NCI-H2227 treated with DMSO at 0.1 percent for 48 hours (cell line): ENCODE measurements around the gene SLC11A1.
A peak's percentile ranks its signal among the peaks of the same experiment; 100 is the strongest.

Experiments
- DNase-seq: peaks from one replicate; lab custom pipeline; 2025; lab: John Stamatoyannopoulos, UW

Gene SLC11A1

GRCh38 chr2:218366621-218367414 lies 15.3 kb upstream of the SLC11A1 start:
- no peak for DNase-seq

GRCh38 chr2:218367415-218368149 lies 14.5 kb upstream of the SLC11A1 start:
- no peak for DNase-seq

DNA sequence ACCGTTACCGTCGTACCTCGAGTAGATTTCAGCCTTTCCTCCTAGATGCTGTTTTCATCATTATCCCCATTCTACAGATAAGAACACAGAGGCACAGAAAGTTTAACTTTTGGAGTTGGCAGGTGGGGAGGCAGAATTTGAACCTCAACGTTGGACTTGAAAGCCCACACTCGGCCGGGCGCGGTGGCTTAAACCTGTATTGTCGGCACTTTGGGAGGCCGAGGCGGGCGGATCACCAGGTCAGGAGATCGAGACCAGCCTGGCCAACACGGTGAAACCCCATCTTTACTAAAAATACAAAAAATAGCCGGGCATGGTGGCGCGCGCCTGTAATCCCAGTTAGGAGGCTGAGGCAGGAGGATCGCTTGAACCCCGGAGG lies 13.9 kb upstream of the SLC11A1 start:
- DNase-seq = no peak

DNA sequence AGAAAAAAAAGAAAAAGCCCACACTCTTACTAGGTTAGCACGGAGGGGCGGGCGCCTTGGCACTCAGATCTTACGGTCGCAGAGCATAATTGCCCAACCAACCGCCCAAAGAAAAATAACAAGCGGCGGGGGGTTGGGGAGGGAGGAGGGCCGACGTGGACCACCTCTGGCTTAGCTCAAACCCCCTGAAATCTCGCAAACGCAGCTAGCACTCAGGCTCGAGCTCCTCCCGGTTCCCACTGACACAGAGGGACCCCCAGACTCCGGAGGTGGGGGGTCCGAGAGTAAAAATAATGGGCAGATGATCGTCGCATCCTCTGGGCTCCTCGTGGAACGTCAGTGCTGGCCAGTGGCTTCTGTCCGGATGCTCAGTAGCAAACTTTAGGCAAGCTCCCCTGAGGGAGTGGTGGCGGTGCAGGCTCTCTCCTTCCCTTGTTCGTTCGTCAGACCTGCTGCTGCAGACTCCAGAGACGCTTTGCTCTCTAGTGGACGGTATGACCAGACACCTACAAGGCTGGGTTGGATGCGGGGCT lies 13.4 kb upstream of the SLC11A1 start:
- peak; percentile 35 for DNase-seq

- DNase-seq = no peak
These were observed 12.7 kb upstream of the SLC11A1 start for GRCh38 chr2:218369330-218369729.

DNA sequence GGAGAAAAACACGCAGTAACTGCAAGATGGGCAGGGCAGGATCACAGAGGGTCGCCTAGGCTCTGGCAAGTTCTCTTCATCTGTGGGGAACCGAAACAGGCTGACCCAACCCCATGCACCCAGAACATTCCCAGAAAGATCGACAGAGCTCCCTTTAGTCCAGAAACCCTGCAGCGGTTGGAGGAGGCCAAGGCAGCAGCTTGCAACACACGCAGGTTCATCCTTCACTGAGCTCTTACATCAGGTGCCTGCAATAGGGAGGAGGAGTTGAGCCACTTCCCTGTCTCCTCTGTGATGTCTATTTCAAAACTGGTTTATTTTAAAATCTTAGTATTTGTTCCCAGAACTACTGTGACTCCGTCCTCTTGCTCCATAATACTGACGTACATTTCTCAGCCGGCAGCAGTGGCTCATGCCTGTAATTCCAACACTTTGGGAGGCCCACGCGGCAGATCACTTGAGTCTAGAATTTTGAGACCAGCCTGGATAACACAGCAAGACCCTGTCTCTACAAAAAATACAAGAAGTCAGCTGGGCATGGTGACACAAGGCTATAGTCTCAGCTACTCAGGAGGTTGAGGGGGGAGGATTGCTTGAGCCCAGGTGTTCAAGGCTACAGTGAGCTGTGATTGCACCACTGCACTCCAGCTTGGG lies 11.5 kb upstream of the SLC11A1 start:
- DNase-seq = no peak

DNA sequence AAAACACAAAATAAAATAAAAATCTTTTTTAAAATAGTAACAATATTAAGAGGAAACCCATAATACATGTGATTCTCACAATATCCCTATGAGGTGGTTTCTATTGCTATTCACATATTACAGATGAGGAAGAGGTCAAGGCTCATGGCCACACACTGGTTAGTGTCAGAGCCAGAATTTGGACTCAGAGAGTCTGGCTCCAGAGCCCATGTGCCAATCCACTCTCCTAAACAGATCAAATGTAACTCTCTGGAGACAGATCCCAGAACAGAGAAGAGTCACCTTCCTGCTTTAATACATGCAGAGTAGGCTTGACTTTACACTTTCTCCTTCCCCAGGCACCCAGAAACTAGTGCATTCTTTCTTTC lies 10.1 kb upstream of the SLC11A1 start:
- DNase-seq = no peak

- DNase-seq = no peak
These were observed 7.3 kb upstream of the SLC11A1 start for GRCh38 chr2:218374795-218375194.

DNA sequence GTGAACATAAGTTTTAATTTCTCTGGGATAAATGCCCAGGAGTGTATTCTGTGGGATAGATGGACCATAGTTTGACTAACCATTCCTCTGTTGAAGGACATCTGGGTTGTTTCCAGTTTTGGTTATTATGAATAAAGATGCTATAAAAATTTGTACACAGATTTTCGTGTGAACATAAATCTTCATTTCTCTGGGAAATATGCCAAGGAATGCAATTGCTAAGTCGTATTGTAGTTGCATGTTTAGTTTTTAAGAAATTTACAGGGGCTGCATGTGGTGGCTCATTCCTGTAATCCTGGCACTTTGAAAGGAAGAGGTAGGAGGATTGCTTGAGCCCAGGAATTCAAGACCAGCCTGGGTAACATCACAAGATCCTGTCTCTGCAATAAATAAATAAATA lies 6.9 kb upstream of the SLC11A1 start:
- DNase-seq = no peak

- no peak for DNase-seq
These were observed 4.0 kb upstream of the SLC11A1 start for GRCh38 chr2:218378053-218378452.

GRCh38 chr2:218382785-218383184 lies 712 bp downstream of the SLC11A1 start:
- DNase-seq = no peak

GRCh38 chr2:218383892-218384519 lies 1.9 kb downstream of the SLC11A1 start:
- DNase-seq = no peak

DNA sequence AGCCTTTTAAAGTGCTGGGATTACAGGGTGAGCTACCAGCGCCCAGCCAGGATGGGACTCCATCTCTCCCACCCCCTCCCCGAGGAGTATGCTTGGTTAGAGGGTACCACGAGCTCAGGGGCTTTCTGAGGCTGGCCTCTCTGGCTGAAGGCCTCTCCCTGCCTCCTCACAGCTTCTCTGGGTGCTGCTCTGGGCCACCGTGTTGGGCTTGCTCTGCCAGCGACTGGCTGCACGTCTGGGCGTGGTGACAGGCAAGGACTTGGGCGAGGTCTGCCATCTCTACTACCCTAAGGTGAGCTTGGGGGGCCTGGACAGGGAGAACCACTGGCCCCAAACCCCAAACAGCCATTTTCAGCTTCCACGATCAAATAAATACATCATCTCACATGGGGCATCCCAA lies 2.9 kb downstream of the SLC11A1 start:
- DNase-seq = no peak

DNA sequence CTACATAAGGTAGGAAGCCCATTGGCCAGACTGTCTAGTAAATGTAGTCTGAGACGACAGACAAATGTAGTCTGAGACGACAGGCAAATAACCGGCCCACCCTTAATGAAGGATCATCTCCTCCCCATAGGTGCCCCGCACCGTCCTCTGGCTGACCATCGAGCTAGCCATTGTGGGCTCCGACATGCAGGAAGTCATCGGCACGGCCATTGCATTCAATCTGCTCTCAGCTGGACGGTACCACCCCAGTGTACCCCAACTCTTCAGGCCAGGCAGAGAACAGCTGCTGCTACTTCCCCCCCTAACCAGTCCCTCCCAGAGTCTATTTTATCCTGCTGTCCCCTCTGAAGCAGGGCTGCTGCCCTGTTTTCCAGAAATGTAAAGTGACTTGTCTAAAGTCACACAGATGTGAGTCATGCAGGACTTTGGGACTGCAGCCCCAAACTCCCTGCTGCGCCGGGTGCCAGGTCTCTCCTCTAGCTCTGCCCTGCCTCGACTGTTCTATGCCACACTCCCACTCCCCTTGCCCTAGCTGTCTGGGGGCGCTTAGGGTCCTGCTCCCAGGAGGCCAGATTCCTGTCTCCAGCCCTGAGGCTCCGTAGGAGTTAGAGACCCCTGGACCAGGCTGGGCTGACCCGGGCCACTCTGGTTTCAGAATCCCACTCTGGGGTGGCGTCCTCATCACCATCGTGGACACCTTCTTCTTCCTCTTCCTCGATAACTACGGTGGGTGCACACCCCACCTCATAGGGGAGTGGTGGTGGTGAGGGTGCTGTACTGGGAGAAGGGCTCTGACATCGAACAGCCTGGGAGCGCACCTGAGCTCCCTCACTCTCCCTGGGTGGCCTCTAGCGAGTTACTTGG lies 4.7 kb downstream of the SLC11A1 start:
- no peak for DNase-seq

GRCh38 chr2:218387369-218388194 lies 5.5 kb downstream of the SLC11A1 start:
- peak; percentile 77 for DNase-seq

DNA sequence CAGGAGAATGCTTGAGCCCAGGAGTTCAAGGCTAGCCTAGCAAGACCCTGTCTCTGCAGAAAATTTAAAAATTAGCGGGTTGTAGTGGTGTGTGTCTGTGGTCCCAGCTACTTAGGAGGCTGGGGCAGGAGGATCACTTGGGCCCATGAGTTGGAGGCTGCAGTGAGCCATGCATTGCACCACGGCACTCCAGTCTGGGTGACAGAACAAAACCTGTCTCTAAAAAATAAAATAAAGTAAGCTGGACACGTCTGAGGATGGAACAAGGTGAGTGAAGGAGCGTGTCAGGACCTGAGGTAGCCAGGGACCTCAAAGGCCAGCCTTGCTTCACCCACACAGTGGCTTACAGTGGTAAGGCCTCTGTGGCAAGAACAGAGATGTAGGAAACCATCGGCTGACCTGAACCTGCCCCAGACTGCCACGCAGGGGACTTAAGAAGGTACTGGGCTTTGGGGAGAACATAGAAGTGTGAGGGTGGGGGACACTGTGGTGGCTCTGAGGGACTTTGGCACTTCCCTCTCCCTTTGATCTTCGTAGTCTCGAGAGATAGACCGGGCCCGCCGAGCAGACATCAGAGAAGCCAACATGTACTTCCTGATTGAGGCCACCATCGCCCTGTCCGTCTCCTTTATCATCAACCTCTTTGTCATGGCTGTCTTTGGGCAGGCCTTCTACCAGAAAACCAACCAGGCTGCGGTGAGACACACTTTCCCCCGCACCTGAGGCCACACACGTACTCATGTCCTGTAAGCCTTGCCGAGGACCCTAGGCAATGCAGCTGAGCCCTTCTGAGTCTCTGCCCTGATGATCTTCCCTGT lies 7.5 kb downstream of the SLC11A1 start:
- no peak for DNase-seq

DNA sequence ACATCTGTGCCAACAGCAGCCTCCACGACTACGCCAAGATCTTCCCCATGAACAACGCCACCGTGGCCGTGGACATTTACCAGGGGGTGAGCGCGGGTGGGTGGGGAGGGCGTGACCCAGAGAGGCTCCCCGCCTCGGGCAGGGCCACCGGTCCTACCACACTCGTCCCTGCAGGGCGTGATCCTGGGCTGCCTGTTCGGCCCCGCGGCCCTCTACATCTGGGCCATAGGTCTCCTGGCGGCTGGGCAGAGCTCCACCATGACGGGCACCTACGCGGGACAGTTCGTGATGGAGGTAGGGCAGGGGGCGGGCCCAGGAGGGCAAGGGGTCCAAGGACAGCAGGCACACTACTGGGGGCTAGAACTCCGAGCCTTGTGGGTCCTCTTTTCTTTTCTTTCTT lies 9.1 kb downstream of the SLC11A1 start:
- DNase-seq = no peak

- no peak for DNase-seq
These were observed 10.4 kb downstream of the SLC11A1 start for GRCh38 chr2:218392459-218392858.

- no peak for DNase-seq
These were observed 10.9 kb downstream of the SLC11A1 start for GRCh38 chr2:218392891-218393462.
